Mesenchymal stem cell (in vitro differentiated cells and primary cell): ENCODE measurements around the gene SLC25A39.

Experiments
- DNase-seq: peaks from one replicate; pipeline ENCODE4 v3.0.0-alpha.2; 2013
- H2AFZ ChIP-seq: one replicate; pipeline ENCODE4 v1.6.1; 2013; ENCODE audit warnings: low read depth, mild to moderate bottlenecking, control low read depth, inconsistent platforms, low read length, moderate library complexity
- H2AK5ac ChIP-seq: 2 replicates; pipeline ENCODE4 v1.6.1; 2013; ENCODE audit warnings: low read length, moderate library complexity, mild to moderate bottlenecking, inconsistent platforms; ENCODE audit not compliant: severe bottlenecking
- H2BK120ac ChIP-seq: one replicate; pipeline ENCODE4 v1.6.1; 2013; ENCODE audit warnings: low read depth, mild to moderate bottlenecking, inconsistent platforms, low read length, moderate library complexity
- H2BK12ac ChIP-seq, 2 experiments: one replicate each; pipeline ENCODE4 v1.6.1; 2013; ENCODE audit warnings: inconsistent platforms in 2 of 2, low read length in 2 of 2, mild to moderate bottlenecking in 2 of 2, moderate library complexity in 2 of 2, control low read depth in 1 of 2
- H2BK15ac ChIP-seq: one replicate; pipeline ENCODE4 v1.6.1; 2013; ENCODE audit warnings: mild to moderate bottlenecking, low read depth, inconsistent platforms; ENCODE audit not compliant: poor library complexity, severe bottlenecking
- H2BK5ac ChIP-seq: 2 replicates; pipeline ENCODE4 v1.6.1; 2013; ENCODE audit warnings: low read depth, mild to moderate bottlenecking, low read length, control low read depth, inconsistent platforms; ENCODE audit not compliant: poor library complexity, severe bottlenecking
- H3K14ac ChIP-seq, 2 experiments: one replicate each; pipeline ENCODE4 v1.6.1; 2013; ENCODE audit warnings: inconsistent platforms in 2 of 2, low read length in 2 of 2, control low read depth in 1 of 2, mild to moderate bottlenecking in 1 of 2, moderate library complexity in 1 of 2
- H3K18ac ChIP-seq, 2 experiments: one replicate each; pipeline ENCODE4 v1.6.1; 2013; ENCODE audit warnings: inconsistent platforms in 2 of 2, low read length in 2 of 2, control low read depth in 1 of 2, low read depth in 1 of 2, mild to moderate bottlenecking in 1 of 2
- H3K23ac ChIP-seq, 2 experiments: one replicate each; pipeline ENCODE4 v1.6.1; 2013; ENCODE audit warnings: inconsistent platforms in 2 of 2, low read length in 2 of 2, mild to moderate bottlenecking in 2 of 2, moderate library complexity in 2 of 2, control low read depth in 1 of 2
- H3K27ac ChIP-seq: 2 replicates; pipeline ENCODE4 v1.5.1; 2013; ENCODE audit warnings: mild to moderate bottlenecking, moderate library complexity, low read length, control low read depth, inconsistent platforms; ENCODE audit not compliant: poor library complexity, severe bottlenecking
- H3K27me3 ChIP-seq, 2 experiments: 2 replicates each; pipeline versions ENCODE4 v1.6.1 to v1.7.0; 2013; ENCODE audit warnings: low read length in 2 of 2, mild to moderate bottlenecking in 2 of 2, moderate library complexity in 2 of 2, control low read depth in 1 of 2, inconsistent platforms in 1 of 2; ENCODE audit not compliant: control insufficient read depth in 1 of 2, insufficient read depth in 1 of 2
- H3K36me3 ChIP-seq, 2 experiments: 2 replicates each; pipeline versions ENCODE4 v1.6.1 to v1.7.0; 2013; ENCODE audit warnings: low read length in 2 of 2, control low read depth in 1 of 2, inconsistent platforms in 1 of 2, low read depth in 1 of 2, mild to moderate bottlenecking in 1 of 2; ENCODE audit not compliant: insufficient read depth in 2 of 2, control insufficient read depth in 1 of 2
- H3K4ac ChIP-seq, 2 experiments: one replicate each; pipeline ENCODE4 v1.6.1; 2013; ENCODE audit warnings: inconsistent platforms in 2 of 2, low read length in 2 of 2, mild to moderate bottlenecking in 2 of 2, moderate library complexity in 2 of 2, control low read depth in 1 of 2, low read depth in 1 of 2
- H3K4me1 ChIP-seq: 2 replicates; pipeline ENCODE4 v1.6.1; 2013; ENCODE audit warnings: low read depth, low read length, control low read depth; ENCODE audit not compliant: control insufficient read depth, insufficient read depth
- H3K4me2 ChIP-seq: 2 replicates; pipeline ENCODE4 v1.6.1; 2013; ENCODE audit warnings: low read length, mild to moderate bottlenecking, inconsistent platforms; ENCODE audit not compliant: poor library complexity, severe bottlenecking
- H3K4me3 ChIP-seq, 2 experiments: 2 replicates each; pipeline versions ENCODE4 v1.5.1 to v1.7.0; 2013; ENCODE audit warnings: low read length in 2 of 2, mild to moderate bottlenecking in 2 of 2, control low read depth in 1 of 2, low read depth in 1 of 2; ENCODE audit not compliant: insufficient read depth in 1 of 2
- H3K79me1 ChIP-seq: replicated peaks from 2 replicates; pipeline ENCODE4 v1.6.1; 2013; ENCODE audit warnings: mild to moderate bottlenecking, control low read depth, low read length, inconsistent platforms; ENCODE audit not compliant: poor library complexity, severe bottlenecking
- H3K9ac ChIP-seq: 2 replicates; pipeline ENCODE4 v1.7.0; 2013; ENCODE audit warnings: mild to moderate bottlenecking, low read length, moderate library complexity
- H3K9me3 ChIP-seq: 2 replicates; pipeline ENCODE4 v1.7.0; 2013; ENCODE audit warnings: mild to moderate bottlenecking, low read length; ENCODE audit not compliant: control insufficient read depth
- H4K8ac ChIP-seq: one replicate; pipeline ENCODE4 v1.6.1; 2013; ENCODE audit warnings: inconsistent platforms, mild to moderate bottlenecking, low read length, moderate library complexity
- H4K91ac ChIP-seq: one replicate; pipeline ENCODE4 v1.6.1; 2013; ENCODE audit warnings: mild to moderate bottlenecking, low read length, inconsistent platforms
- WGBS: methylation state at CpG from one replicate; pipeline ENCODE4 v1.1.7; 2013; ENCODE audit warnings: mixed read lengths; 5-methylcytosine and 5-hydroxymethylcytosine counted together

The SLC25A39 gene

GRCh38 chr17:44311562-44312181 is 13.0 kb downstream of the SLC25A39 start:
- no peak overlapping the region for H2BK15ac ChIP-seq
- DNase-seq, result no peak
- no peak overlapping the region for H2BK5ac ChIP-seq
- no peak overlapping the region for H3K4ac ChIP-seq
- H3K23ac ChIP-seq, result no peak overlapping the region
- H4K91ac ChIP-seq, result no peak overlapping the region
- H3K79me1 ChIP-seq, result no peaks in the 10 kb centered on the region
- H2AFZ ChIP-seq, result no peak overlapping the region
- no peak overlapping the region for H3K4me2 ChIP-seq
- no peak overlapping the region for H2BK12ac ChIP-seq
- H4K8ac ChIP-seq, result no peak overlapping the region
- peaks cover 0 to 6% of the 10 kb centered on the region in 2 experiments for H3K36me3 ChIP-seq
- H3K27me3 ChIP-seq, result peaks cover 78 to 85% of the 10 kb centered on the region in 2 experiments
- H3K4me3 ChIP-seq, result no peak overlapping the region
- no peak overlapping the region for H2BK120ac ChIP-seq
- no peak overlapping the region for H2AK5ac ChIP-seq
- WGBS, result 80% methylated on average over 1 of the region's 5 CpGs
- H3K18ac ChIP-seq, result no peak overlapping the region
- H3K27ac ChIP-seq, result no peak overlapping the region
- H3K9me3 ChIP-seq, result no peaks in the 10 kb centered on the region
- peaks cover 41% of the 10 kb centered on the region for H3K4me1 ChIP-seq
- H3K14ac ChIP-seq, result no peak overlapping the region
- no peak overlapping the region for H3K9ac ChIP-seq

- Histone ChIP-seq H3K4ac (no peak overlapping the region), H3K14ac (no peak overlapping the region), H3K27me3 (peaks cover 70 to 79% of the 10 kb centered on the region in 2 experiments), H3K18ac (no peak overlapping the region), H3K4me3 (no peak overlapping the region), H3K4me1 (peaks cover 33% of the 10 kb centered on the region), H3K36me3 (peaks cover 0 to 6% of the 10 kb centered on the region in 2 experiments), H4K8ac (no peak overlapping the region), H3K9me3 (no peaks in the 10 kb centered on the region), H3K4me2 (no peak overlapping the region), H2BK12ac (no peak overlapping the region), H3K23ac (no peak overlapping the region), H3K9ac (no peak overlapping the region), H2BK15ac (no peak overlapping the region), H2BK5ac (no peak overlapping the region), H2AK5ac (no peak overlapping the region), H2AFZ (no peak overlapping the region), H4K91ac (no peak overlapping the region), H2BK120ac (no peak overlapping the region), H3K79me1 (no peaks in the 10 kb centered on the region), H3K27ac (no peak overlapping the region)
- WGBS, result 69% methylated on average over 10 of the region's 10 CpGs
- DNase-seq, result no peak
Measured at GRCh38 chr17:44310609-44311376, 13.8 kb downstream of the SLC25A39 start.

- H3K23ac ChIP-seq, result no peak overlapping the region
- no peak overlapping the region for H3K14ac ChIP-seq
- H2BK120ac ChIP-seq, result no peak overlapping the region
- peaks cover 28% of the 10 kb centered on the region for H3K4me1 ChIP-seq
- no peak overlapping the region for H2BK15ac ChIP-seq
- H3K9ac ChIP-seq, result no peak overlapping the region
- 85% methylated on average over 2 of the region's 2 CpGs for WGBS
- no peak overlapping the region for H3K18ac ChIP-seq
- no peak overlapping the region for H3K4me2 ChIP-seq
- no peak overlapping the region for H3K4me3 ChIP-seq
- no peak overlapping the region for H3K27ac ChIP-seq
- H3K4ac ChIP-seq, result no peak overlapping the region
- no peak overlapping the region for H2BK5ac ChIP-seq
- no peak overlapping the region for H4K8ac ChIP-seq
- no peak overlapping the region for H4K91ac ChIP-seq
- no peak overlapping the region for H2BK12ac ChIP-seq
- H2AFZ ChIP-seq, result no peak overlapping the region
- no peaks in the 10 kb centered on the region for H3K9me3 ChIP-seq
- H2AK5ac ChIP-seq, result no peak overlapping the region
- no peak for DNase-seq
- H3K27me3 ChIP-seq, result peaks cover 70 to 80% of the 10 kb centered on the region in 2 experiments
- H3K36me3 ChIP-seq, result peaks cover 0 to 6% of the 10 kb centered on the region in 2 experiments
- no peaks in the 10 kb centered on the region for H3K79me1 ChIP-seq
Measured at GRCh38 chr17:44310188-44310587, 14.4 kb downstream of the SLC25A39 start.

GRCh38 chr17:44309472-44309871 is 15.2 kb downstream of the SLC25A39 start:
- H3K27me3 ChIP-seq, result peaks cover 64 to 77% of the 10 kb centered on the region in 2 experiments
- no peak overlapping the region for H3K27ac ChIP-seq
- no peak for DNase-seq
- no peak overlapping the region for H4K91ac ChIP-seq
- no peak overlapping the region for H3K4ac ChIP-seq
- H2BK12ac ChIP-seq, result no peak overlapping the region
- no peaks in the 10 kb centered on the region for H3K79me1 ChIP-seq
- no peak overlapping the region for H2BK15ac ChIP-seq
- no peak overlapping the region for H3K4me3 ChIP-seq
- no peak overlapping the region for H2BK5ac ChIP-seq
- H2BK120ac ChIP-seq, result no peak overlapping the region
- H2AK5ac ChIP-seq, result no peak overlapping the region
- H3K9ac ChIP-seq, result no peak overlapping the region
- no peak overlapping the region for H3K14ac ChIP-seq
- H3K36me3 ChIP-seq, result peaks cover 0 to 6% of the 10 kb centered on the region in 2 experiments
- H3K4me2 ChIP-seq, result no peak overlapping the region
- no peaks in the 10 kb centered on the region for H3K9me3 ChIP-seq
- no peak overlapping the region for H2AFZ ChIP-seq
- 35% methylated on average over 5 of the region's 5 CpGs for WGBS
- H3K4me1 ChIP-seq, result peaks cover 21% of the 10 kb centered on the region
- H4K8ac ChIP-seq, result no peak overlapping the region
- H3K18ac ChIP-seq, result no peak overlapping the region
- H3K23ac ChIP-seq, result peak overlapping the region in 1 of 2 experiments; percentile 54
